Measurements from ENCODE around the gene EDAR.

Gene EDAR

GRCh38 chr2:108993095-108993937 lies 4.3 kb upstream of the EDAR start:
- Histone ChIP-seq H3K27me3 (ENCODE audit: control insufficient read depth, insufficient read depth, low read length) (no peaks in the 10 kb centered on the region), H3K4me1 (ENCODE audit: control insufficient read depth, insufficient read depth, low read length) (no peaks in the 10 kb centered on the region), H3K4me3 (ENCODE audit: low read length) (no peak overlapping the region), H3K9ac (ENCODE audit: low read length) (no peak overlapping the region), H3K27ac (ENCODE audit: low read depth, low read length) (no peak overlapping the region), H3K36me3 (ENCODE audit: control insufficient read depth, insufficient read depth, low read length) (no peaks in the 10 kb centered on the region)

- H3K9ac ChIP-seq (ENCODE audit: low read length): no peak overlapping the region
- H3K4me3 ChIP-seq (ENCODE audit: low read length): no peak overlapping the region
Observed at GRCh38 chr2:108988076-108988795, 784 bp downstream of the EDAR start.

GRCh38 chr2:108986916-108987510 lies 2.0 kb downstream of the EDAR start:
- no peaks in the 10 kb centered on the region for H3K4me1 ChIP-seq (ENCODE audit: control insufficient read depth, insufficient read depth, low read length)
- no peak overlapping the region for H3K9ac ChIP-seq (ENCODE audit: low read length)
- no peaks in the 10 kb centered on the region for H3K36me3 ChIP-seq (ENCODE audit: control insufficient read depth, insufficient read depth, low read length)
- H3K4me3 ChIP-seq (ENCODE audit: low read length): no peak overlapping the region
- H3K27ac ChIP-seq (ENCODE audit: low read depth, low read length): no peak overlapping the region
- no peaks in the 10 kb centered on the region for H3K27me3 ChIP-seq (ENCODE audit: control insufficient read depth, insufficient read depth, low read length)

More at GRCh38 chr2:108988076-108988795, 784 bp downstream of the EDAR start:
- Histone ChIP-seq H3K36me3 (ENCODE audit: control insufficient read depth, insufficient read depth, low read length) (no peaks in the 10 kb centered on the region), H3K27me3 (ENCODE audit: control insufficient read depth, insufficient read depth, low read length) (no peaks in the 10 kb centered on the region), H3K4me1 (ENCODE audit: control insufficient read depth, insufficient read depth, low read length) (no peaks in the 10 kb centered on the region), H3K27ac (ENCODE audit: low read depth, low read length) (no peak overlapping the region)

GRCh38 chr2:108983610-108984009 lies 5.4 kb downstream of the EDAR start:
- Histone ChIP-seq H3K36me3 (ENCODE audit: control insufficient read depth, insufficient read depth, low read length) (no peaks in the 10 kb centered on the region), H3K4me1 (ENCODE audit: control insufficient read depth, insufficient read depth, low read length) (no peaks in the 10 kb centered on the region), H3K9ac (ENCODE audit: low read length) (no peak overlapping the region), H3K4me3 (ENCODE audit: low read length) (no peak overlapping the region), H3K27ac (ENCODE audit: low read depth, low read length) (no peak overlapping the region), H3K27me3 (ENCODE audit: control insufficient read depth, insufficient read depth, low read length) (no peaks in the 10 kb centered on the region)

GRCh38 chr2:108983061-108983460 lies 6.0 kb downstream of the EDAR start:
- Histone ChIP-seq H3K27ac (ENCODE audit: low read depth, low read length) (no peak overlapping the region), H3K9ac (ENCODE audit: low read length) (no peak overlapping the region), H3K4me1 (ENCODE audit: control insufficient read depth, insufficient read depth, low read length) (no peaks in the 10 kb centered on the region), H3K36me3 (ENCODE audit: control insufficient read depth, insufficient read depth, low read length) (no peaks in the 10 kb centered on the region), H3K4me3 (ENCODE audit: low read length) (no peak overlapping the region), H3K27me3 (ENCODE audit: control insufficient read depth, insufficient read depth, low read length) (no peaks in the 10 kb centered on the region)

- Histone ChIP-seq H3K27me3 (ENCODE audit: control insufficient read depth, insufficient read depth, low read length) (no peaks in the 10 kb centered on the region), H3K4me3 (ENCODE audit: low read length) (no peak overlapping the region), H3K27ac (ENCODE audit: low read depth, low read length) (no peak overlapping the region), H3K4me1 (ENCODE audit: control insufficient read depth, insufficient read depth, low read length) (no peaks in the 10 kb centered on the region), H3K36me3 (ENCODE audit: control insufficient read depth, insufficient read depth, low read length) (no peaks in the 10 kb centered on the region), H3K9ac (ENCODE audit: low read length) (no peak overlapping the region)
Observed at GRCh38 chr2:108982259-108982679, 6.8 kb downstream of the EDAR start.

GRCh38 chr2:108981846-108982245 lies 7.2 kb downstream of the EDAR start:
- H3K4me1 ChIP-seq (ENCODE audit: control insufficient read depth, insufficient read depth, low read length): no peaks in the 10 kb centered on the region
- H3K4me3 ChIP-seq (ENCODE audit: low read length): no peak overlapping the region
- H3K27ac ChIP-seq (ENCODE audit: low read depth, low read length): no peak overlapping the region
- no peaks in the 10 kb centered on the region for H3K27me3 ChIP-seq (ENCODE audit: control insufficient read depth, insufficient read depth, low read length)
- no peak overlapping the region for H3K9ac ChIP-seq (ENCODE audit: low read length)
- H3K36me3 ChIP-seq (ENCODE audit: control insufficient read depth, insufficient read depth, low read length): no peaks in the 10 kb centered on the region

- Histone ChIP-seq H3K27me3 (ENCODE audit: control insufficient read depth, insufficient read depth, low read length) (no peaks in the 10 kb centered on the region), H3K4me3 (ENCODE audit: low read length) (no peak overlapping the region), H3K4me1 (ENCODE audit: control insufficient read depth, insufficient read depth, low read length) (no peaks in the 10 kb centered on the region), H3K27ac (ENCODE audit: low read depth, low read length) (no peak overlapping the region), H3K36me3 (ENCODE audit: control insufficient read depth, insufficient read depth, low read length) (no peaks in the 10 kb centered on the region), H3K9ac (ENCODE audit: low read length) (no peak overlapping the region)
Observed at GRCh38 chr2:108980076-108980475, 8.9 kb downstream of the EDAR start.

- H3K4me1 ChIP-seq (ENCODE audit: control insufficient read depth, insufficient read depth, low read length): no peaks in the 10 kb centered on the region
- no peak overlapping the region for H3K9ac ChIP-seq (ENCODE audit: low read length)
- no peaks in the 10 kb centered on the region for H3K36me3 ChIP-seq (ENCODE audit: control insufficient read depth, insufficient read depth, low read length)
- no peak overlapping the region for H3K27ac ChIP-seq (ENCODE audit: low read depth, low read length)
- no peaks in the 10 kb centered on the region for H3K27me3 ChIP-seq (ENCODE audit: control insufficient read depth, insufficient read depth, low read length)
- no peak overlapping the region for H3K4me3 ChIP-seq (ENCODE audit: low read length)
Observed at GRCh38 chr2:108979461-108979860, 9.6 kb downstream of the EDAR start.

- H3K36me3 ChIP-seq (ENCODE audit: control insufficient read depth, insufficient read depth, low read length): no peaks in the 10 kb centered on the region
- H3K27me3 ChIP-seq (ENCODE audit: control insufficient read depth, insufficient read depth, low read length): no peaks in the 10 kb centered on the region
- H3K27ac ChIP-seq (ENCODE audit: low read depth, low read length): no peak overlapping the region
- no peak overlapping the region for H3K4me3 ChIP-seq (ENCODE audit: low read length)
- H3K9ac ChIP-seq (ENCODE audit: low read length): no peak overlapping the region
- H3K4me1 ChIP-seq (ENCODE audit: control insufficient read depth, insufficient read depth, low read length): no peaks in the 10 kb centered on the region
Observed at GRCh38 chr2:108978709-108979111, 10.3 kb downstream of the EDAR start.

GRCh38 chr2:108975613-108976435 lies 13.2 kb downstream of the EDAR start:
- no peaks in the 10 kb centered on the region for H3K4me1 ChIP-seq (ENCODE audit: control insufficient read depth, insufficient read depth, low read length)
- H3K4me3 ChIP-seq (ENCODE audit: low read length): no peak overlapping the region
- H3K27me3 ChIP-seq (ENCODE audit: control insufficient read depth, insufficient read depth, low read length): no peaks in the 10 kb centered on the region
- H3K9ac ChIP-seq (ENCODE audit: low read length): no peak overlapping the region
- no peak overlapping the region for H3K27ac ChIP-seq (ENCODE audit: low read depth, low read length)
- H3K36me3 ChIP-seq (ENCODE audit: control insufficient read depth, insufficient read depth, low read length): no peaks in the 10 kb centered on the region

- no peaks in the 10 kb centered on the region for H3K27me3 ChIP-seq (ENCODE audit: control insufficient read depth, insufficient read depth, low read length)
- H3K36me3 ChIP-seq (ENCODE audit: control insufficient read depth, insufficient read depth, low read length): no peaks in the 10 kb centered on the region
- H3K4me1 ChIP-seq (ENCODE audit: control insufficient read depth, insufficient read depth, low read length): no peaks in the 10 kb centered on the region
- H3K9ac ChIP-seq (ENCODE audit: low read length): no peak overlapping the region
- H3K27ac ChIP-seq (ENCODE audit: low read depth, low read length): no peak overlapping the region
- H3K4me3 ChIP-seq (ENCODE audit: low read length): no peak overlapping the region
Observed at GRCh38 chr2:108974674-108975073, 14.3 kb downstream of the EDAR start.

All from rectal smooth muscle tissue (tissue), 1 donor.